Epithelial cell of proximal tubule (primary cell): ENCODE data around the gene ZNF75A. TPM values are rescaled to one million over a fixed set of nuclear protein-coding genes. Genes with fewer than 3 reads are reported as not detected.

ENCODE experiments used
- DNase-seq: peaks from one replicate; pipeline ENCODE4 v3.0.0-alpha.2; 2011; ENCODE audit warnings: low read depth
- H3K4me3 ChIP-seq: 2 replicates; pipeline ENCODE4 v1.5.1; 2011; ENCODE audit warnings: low read depth, mild to moderate bottlenecking, low read length
- CTCF ChIP-seq: conservative IDR thresholded peaks from 2 replicates; pipeline ENCODE4 v1.5.1; 2012; ENCODE audit warnings: low read depth, mild to moderate bottlenecking, low read length
- total RNA-seq: library from RNA; depleted of rRNA; stranded (reverse); fragments of >200 nt; gene quantifications from 2 replicates; pipeline ENCODE4 v1.2.3, GENCODE V29; 2015

Gene ZNF75A
- total RNA-seq, 1 donor from 2014 or later, result 12.9 TPM

GRCh38 chr16:3355589-3355988 lies 50.3 kb downstream of the ZNF75A start, which contains the start of gene OR2C1:
TSS of gene OR2C1 (plus strand) at chr16:3355889. CDS start at chr16:3355941, 52 bp downstream.
- DNase-seq, result no peak
- TF ChIP-seq CTCF, result no peak
- H3K4me3 ChIP-seq, result no peak within 1 kb of the TSS

- no peak overlapping the region for H3K4me3 ChIP-seq
- DNase-seq, result no peak
- no peak for TF ChIP-seq CTCF
Measured at GRCh38 chr16:3356118-3356517, 50.8 kb downstream of the ZNF75A start.

- TF ChIP-seq CTCF, result no peak
Measured at GRCh38 chr16:3358871-3359270, 53.6 kb downstream of the ZNF75A start.

GRCh38 chr16:3362931-3363330 lies 57.6 kb downstream of the ZNF75A start:
- no peak for TF ChIP-seq CTCF
- no peak overlapping the region for H3K4me3 ChIP-seq
- DNase-seq, result no peak

More at GRCh38 chr16:3358871-3359270, 53.6 kb downstream of the ZNF75A start:
- DNase-seq, result no peak
- no peak overlapping the region for H3K4me3 ChIP-seq

GRCh38 chr16:3363793-3364192 lies 58.5 kb downstream of the ZNF75A start:
- no peak for DNase-seq
- no peak overlapping the region for H3K4me3 ChIP-seq
- TF ChIP-seq CTCF, result no peak

GRCh38 chr16:3364774-3365427 lies 59.6 kb downstream of the ZNF75A start:
- DNase-seq, result peak; percentile 37
- H3K4me3 ChIP-seq, result peak overlapping the region; percentile 62
- TF ChIP-seq CTCF, result no peak

Other genes starting within 250 kb of the ZNF75A start
- gene IL32, start 239.9 kb upstream of the ZNF75A start, total RNA-seq, result 461 and 747 TPM in 2 replicates
- gene ZSCAN10, start 206.2 kb upstream of the ZNF75A start, total RNA-seq, result not detected in 2 replicates
- gene ZNF205, start 192.9 kb upstream of the ZNF75A start, total RNA-seq, result 15.8 and 22.1 TPM in 2 replicates
- 2.4 and 7.7 TPM in 2 replicates for gene ZNF213, start 170.5 kb upstream of the ZNF75A start, total RNA-seq
- gene OR1F1, start 117.3 kb upstream of the ZNF75A start, total RNA-seq, result 0.52 TPM in 1 of 2 replicates, not detected in the other
- 6.1 and 6.3 TPM in 2 replicates for gene ZNF200, start 70.3 kb upstream of the ZNF75A start, total RNA-seq
- gene MEFV, start 48.9 kb upstream of the ZNF75A start, total RNA-seq, result not detected in 2 replicates
- gene ZNF263, start 22.0 kb upstream of the ZNF75A start, total RNA-seq, result 18.1 and 33.1 TPM in 2 replicates
- 1.8 and 1.9 TPM in 2 replicates for gene TIGD7, start 67 bp upstream of the ZNF75A start, total RNA-seq
- gene OR2C1, start 50.4 kb downstream of the ZNF75A start, total RNA-seq, result not detected in 2 replicates
- 10.8 and 11.2 TPM in 2 replicates for gene ZSCAN32, start 95.5 kb downstream of the ZNF75A start, total RNA-seq
- gene ZNF174, start 95.7 kb downstream of the ZNF75A start, total RNA-seq, result 9.5 and 13.7 TPM in 2 replicates
- 1.0 and 2.1 TPM in 2 replicates for gene ZNF597, start 138.0 kb downstream of the ZNF75A start, total RNA-seq
- 19.4 and 23.9 TPM in 2 replicates for gene NAA60, start 138.2 kb downstream of the ZNF75A start, total RNA-seq
- not detected in 2 replicates for gene C16orf90, start 190.0 kb downstream of the ZNF75A start, total RNA-seq
- gene CLUAP1, start 195.5 kb downstream of the ZNF75A start, total RNA-seq, result 15.2 and 18.7 TPM in 2 replicates